HEK293 (cell line): ENCODE results near the gene IARS1.

Experiments
- CTCF ChIA-PET: fragments of 350-600 bp; formaldehyde crosslinking; extraction: SDS; loops from one replicate; lab custom pipeline; 2021; ENCODE audit warnings: antibody characterized with exemption; lab: Yijun Ruan, JAX
- POLR2A ChIA-PET: fragments of 300-600 bp; formaldehyde crosslinking; extraction: SDS; loops from one replicate; lab custom pipeline; 2020; ENCODE audit warnings: antibody characterized with exemption, inconsistent platforms; lab: Yijun Ruan, JAX
- H3K27ac ChIP-seq: fragments of 200-500 bp; sonication (Bioruptor generic); 2 replicates; pipeline ENCODE4 v1.5.1; 2014; ENCODE audit warnings: low read depth, low read length, control low read depth, inconsistent platforms; ENCODE audit errors: extremely low read depth
- H3K36me3 ChIP-seq, 2 experiments: fragments of 200-500 bp in 1 of 2; sonication (Bioruptor generic) in 1 of 2; 1 replicate in 1 of 2; 2 replicates in 1 of 2; pipeline ENCODE4 v1.5.1; 2014 to 2017; ENCODE audit warnings: inconsistent platforms in 2 of 2, low read length in 2 of 2; ENCODE audit not compliant: control insufficient read depth in 2 of 2, insufficient read depth in 1 of 2
- H3K4me1 ChIP-seq: fragments of 200-500 bp; sonication (Bioruptor generic); 2 replicates; pipeline ENCODE4 v1.5.1; 2014; ENCODE audit warnings: mild to moderate bottlenecking, low read length, inconsistent platforms; ENCODE audit not compliant: control insufficient read depth, insufficient read depth
- H3K4me3 ChIP-seq: 2 replicates; pipeline ENCODE4 v1.5.1; 2011; ENCODE audit warnings: low read depth, mild to moderate bottlenecking, control low read depth, low read length, moderate library complexity
- H3K9me3 ChIP-seq: fragments of 200-500 bp; sonication (Bioruptor generic); 2 replicates; pipeline ENCODE4 v1.5.1; 2014; ENCODE audit warnings: low read depth, low read length, inconsistent platforms; ENCODE audit not compliant: control insufficient read depth, insufficient read depth
- PBX3 ChIP-seq: sonication (generic); formaldehyde crosslinking; IDR thresholded peaks from 2 replicates; pipeline ENCODE4 v1.8.1; 2022; ENCODE audit warnings: mild to moderate bottlenecking, moderate library complexity, missing genetic modification reagents
- SALL2 ChIP-seq: fragments of 450-650 bp; formaldehyde crosslinking; IDR thresholded peaks from 2 replicates; pipeline ENCODE4 v1.5.0; 2017; ENCODE audit warnings: missing biosample characterization, mild to moderate bottlenecking, missing genetic modification characterization, borderline replicate concordance
- SCRT2 ChIP-seq: fragments of 450-650 bp; formaldehyde crosslinking; IDR thresholded peaks from 2 replicates; pipeline ENCODE4 v1.5.1; 2016; ENCODE audit warnings: missing biosample characterization, missing genetic modification characterization
- ZBTB1 ChIP-seq: fragments of 450-650 bp; formaldehyde crosslinking; IDR thresholded peaks from 2 replicates; pipeline ENCODE4 v1.5.1; 2016; ENCODE audit warnings: missing biosample characterization, missing genetic modification characterization
- ZBTB7A ChIP-seq: fragments of 450-650 bp; formaldehyde crosslinking; IDR thresholded peaks from 2 replicates; pipeline ENCODE4 v1.5.1; 2016; ENCODE audit warnings: low read depth, missing biosample characterization, missing genetic modification characterization
- ZNF16 ChIP-seq: fragments of 450-650 bp; formaldehyde crosslinking; IDR thresholded peaks from 2 replicates; pipeline ENCODE4 v1.5.1; 2016; ENCODE audit warnings: low read depth, missing biosample characterization, missing genetic modification characterization
- ZNF324 ChIP-seq: fragments of 450-650 bp; formaldehyde crosslinking; IDR thresholded peaks from 2 replicates; pipeline ENCODE4 v1.5.1; 2016; ENCODE audit warnings: missing biosample characterization, missing genetic modification characterization
- ZNF555 ChIP-seq: fragments of 450-650 bp; formaldehyde crosslinking; conservative IDR thresholded peaks from 2 replicates; pipeline ENCODE4 v1.5.1; 2017; ENCODE audit warnings: missing biosample characterization, mild to moderate bottlenecking, missing genetic modification characterization, inconsistent platforms
- ZNF571 ChIP-seq: fragments of 450-650 bp; formaldehyde crosslinking; IDR thresholded peaks from 2 replicates; pipeline ENCODE4 v1.5.0; 2017; ENCODE audit warnings: missing biosample characterization, missing genetic modification characterization
- ZNF585B ChIP-seq: fragments of 450-650 bp; formaldehyde crosslinking; IDR thresholded peaks from 2 replicates; pipeline ENCODE4 v1.5.1; 2016; ENCODE audit warnings: missing biosample characterization, missing genetic modification characterization
- ZNF626 ChIP-seq: fragments of 450-650 bp; sonication (Bioruptor Pico); formaldehyde crosslinking; IDR thresholded peaks from 2 replicates; pipeline ENCODE4 v1.5.1; 2018; ENCODE audit warnings: missing biosample characterization, missing genetic modification characterization, inconsistent platforms
- ZNF645 ChIP-seq: fragments of 450-650 bp; formaldehyde crosslinking; IDR thresholded peaks from 2 replicates; pipeline ENCODE4; 2016; ENCODE audit warnings: missing biosample characterization, missing genetic modification characterization
- ZNF654 ChIP-seq: fragments of 450-650 bp; formaldehyde crosslinking; IDR thresholded peaks from 2 replicates; pipeline ENCODE4 v1.5.1; 2016; ENCODE audit warnings: low read depth, missing biosample characterization, missing genetic modification characterization
- ZNF658 ChIP-seq: fragments of 450-650 bp; formaldehyde crosslinking; IDR thresholded peaks from 2 replicates; pipeline ENCODE4; 2016; ENCODE audit warnings: missing biosample characterization, missing genetic modification characterization
- ZNF660 ChIP-seq: fragments of 450-650 bp; IDR thresholded peaks from 2 replicates; pipeline ENCODE4 v1.5.1; 2018; ENCODE audit warnings: missing biosample characterization, mild to moderate bottlenecking, missing genetic modification characterization
- ZNF777 ChIP-seq: fragments of 450-650 bp; formaldehyde crosslinking; IDR thresholded peaks from 2 replicates; pipeline ENCODE4 v1.5.1; 2017; ENCODE audit warnings: missing biosample characterization, missing genetic modification characterization, borderline replicate concordance
- TF ChIP-seq, protein P1 (sequence below): IDR thresholded peaks from 2 replicates; pipeline ENCODE4 v1.6.1; 2011; ENCODE audit warnings: mild to moderate bottlenecking, low read depth, low read length, borderline replicate concordance
- TF ChIP-seq, protein P2 (sequence below): fragments of 450-650 bp; formaldehyde crosslinking; IDR thresholded peaks from 2 replicates; pipeline ENCODE4 v1.5.1; 2016; ENCODE audit warnings: missing biosample characterization, missing genetic modification characterization
- TF ChIP-seq, protein P3 (sequence below): fragments of 450-650 bp; formaldehyde crosslinking; optimal IDR thresholded peaks from 2 replicates; pipeline ENCODE3; 2016; ENCODE audit warnings: missing biosample characterization, mild to moderate bottlenecking, missing genetic modification characterization

The IARS1 gene

GRCh38 chr9:92313624-92314012, 20.1 kb upstream of the IARS1 start:
- Histone ChIP-seq H3K4me3 (no peak overlapping the region), H3K27ac (no peak overlapping the region), H3K4me1 (no peaks in the 10 kb centered on the region), H3K9me3 (no peaks in the 10 kb centered on the region), H3K36me3 (peaks cover 31 to 89% of the 10 kb centered on the region in 2 experiments)
- TF ChIP-seq ZNF16 (tag by site-specific recombination) = no peak
- TF ChIP-seq ZNF660 (tag by site-specific recombination) = no peak
- TF ChIP-seq, protein P1, sequence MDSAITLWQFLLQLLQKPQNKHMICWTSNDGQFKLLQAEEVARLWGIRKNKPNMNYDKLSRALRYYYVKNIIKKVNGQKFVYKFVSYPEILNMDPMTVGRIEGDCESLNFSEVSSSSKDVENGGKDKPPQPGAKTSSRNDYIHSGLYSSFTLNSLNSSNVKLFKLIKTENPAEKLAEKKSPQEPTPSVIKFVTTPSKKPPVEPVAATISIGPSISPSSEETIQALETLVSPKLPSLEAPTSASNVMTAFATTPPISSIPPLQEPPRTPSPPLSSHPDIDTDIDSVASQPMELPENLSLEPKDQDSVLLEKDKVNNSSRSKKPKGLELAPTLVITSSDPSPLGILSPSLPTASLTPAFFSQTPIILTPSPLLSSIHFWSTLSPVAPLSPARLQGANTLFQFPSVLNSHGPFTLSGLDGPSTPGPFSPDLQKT = no peak
- TF ChIP-seq SCRT2 (tag by site-specific recombination) = no peak
- no peak for TF ChIP-seq ZNF777 (tag by site-specific recombination)
- TF ChIP-seq SALL2 (tag by site-specific recombination) = no peak
- TF ChIP-seq ZNF658 (tag by site-specific recombination) = no peak
- no peak for TF ChIP-seq ZNF645
- TF ChIP-seq ZNF555 (tag by site-specific recombination) = no peak
- no peak for TF ChIP-seq ZNF571 (tag by site-specific recombination)
- no peak for TF ChIP-seq ZNF585B (tag by site-specific recombination)
- TF ChIP-seq, protein P2, sequence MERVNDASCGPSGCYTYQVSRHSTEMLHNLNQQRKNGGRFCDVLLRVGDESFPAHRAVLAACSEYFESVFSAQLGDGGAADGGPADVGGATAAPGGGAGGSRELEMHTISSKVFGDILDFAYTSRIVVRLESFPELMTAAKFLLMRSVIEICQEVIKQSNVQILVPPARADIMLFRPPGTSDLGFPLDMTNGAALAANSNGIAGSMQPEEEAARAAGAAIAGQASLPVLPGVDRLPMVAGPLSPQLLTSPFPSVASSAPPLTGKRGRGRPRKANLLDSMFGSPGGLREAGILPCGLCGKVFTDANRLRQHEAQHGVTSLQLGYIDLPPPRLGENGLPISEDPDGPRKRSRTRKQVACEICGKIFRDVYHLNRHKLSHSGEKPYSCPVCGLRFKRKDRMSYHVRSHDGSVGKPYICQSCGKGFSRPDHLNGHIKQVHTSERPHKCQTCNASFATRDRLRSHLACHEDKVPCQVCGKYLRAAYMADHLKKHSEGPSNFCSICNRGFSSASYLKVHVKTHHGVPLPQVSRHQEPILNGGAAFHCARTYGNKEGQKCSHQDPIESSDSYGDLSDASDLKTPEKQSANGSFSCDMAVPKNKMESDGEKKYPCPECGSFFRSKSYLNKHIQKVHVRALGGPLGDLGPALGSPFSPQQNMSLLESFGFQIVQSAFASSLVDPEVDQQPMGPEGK (tag by site-specific recombination) = no peak
- no peak for TF ChIP-seq ZNF626
- TF ChIP-seq ZBTB7A (tag by site-specific recombination) = no peak
- TF ChIP-seq PBX3 (CRISPR knock-in tag) = no peak
- TF ChIP-seq, protein P3, sequence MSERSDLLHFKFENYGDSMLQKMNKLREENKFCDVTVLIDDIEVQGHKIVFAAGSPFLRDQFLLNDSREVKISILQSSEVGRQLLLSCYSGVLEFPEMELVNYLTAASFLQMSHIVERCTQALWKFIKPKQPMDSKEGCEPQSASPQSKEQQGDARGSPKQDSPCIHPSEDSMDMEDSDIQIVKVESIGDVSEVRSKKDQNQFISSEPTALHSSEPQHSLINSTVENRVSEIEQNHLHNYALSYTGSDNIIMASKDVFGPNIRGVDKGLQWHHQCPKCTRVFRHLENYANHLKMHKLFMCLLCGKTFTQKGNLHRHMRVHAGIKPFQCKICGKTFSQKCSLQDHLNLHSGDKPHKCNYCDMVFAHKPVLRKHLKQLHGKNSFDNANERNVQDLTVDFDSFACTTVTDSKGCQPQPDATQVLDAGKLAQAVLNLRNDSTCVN (tag by site-specific recombination) = no peak
- TF ChIP-seq ZNF324 (tag by site-specific recombination) = no peak
- ChIA-PET CTCF (no interaction called here), POLR2A (no interaction called here)

DNA sequence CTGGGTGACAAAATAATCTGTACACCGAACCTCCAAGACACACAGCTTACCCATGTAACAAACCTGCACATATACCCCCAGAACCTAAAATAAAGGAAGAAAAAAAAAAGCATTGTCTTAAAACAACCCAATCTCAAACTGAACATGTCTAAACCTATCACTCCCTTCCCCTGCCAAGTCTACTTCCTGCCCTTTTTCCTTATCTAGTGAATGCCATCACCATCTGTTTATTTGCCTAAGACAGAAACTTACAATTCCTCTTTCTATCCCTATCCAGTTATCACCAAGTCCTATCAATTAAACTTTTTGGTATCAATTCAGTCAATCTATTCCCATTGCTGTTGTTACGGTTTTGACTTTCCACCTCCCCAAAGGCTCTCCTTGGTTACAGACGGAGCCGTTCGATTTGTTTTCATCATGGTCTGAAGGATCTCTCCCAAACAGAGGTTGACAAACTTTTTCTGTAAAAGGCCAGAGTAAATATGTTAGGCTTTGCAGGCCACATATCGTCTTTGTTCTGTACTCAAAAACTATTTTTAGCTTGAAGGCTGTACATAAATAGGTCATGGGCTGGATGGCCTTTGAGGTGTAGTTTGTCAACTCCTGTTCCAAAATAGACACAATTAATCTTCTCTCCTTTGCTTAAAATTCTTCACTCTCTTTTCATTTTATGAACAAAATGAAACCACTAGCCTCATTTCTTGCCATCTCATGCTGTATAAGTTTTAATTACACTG, 19.6 kb upstream of the IARS1 start:
- Histone ChIP-seq H3K36me3 (peaks cover 30 to 89% of the 10 kb centered on the region in 2 experiments), H3K4me1 (no peaks in the 10 kb centered on the region), H3K4me3 (no peak overlapping the region), H3K27ac (no peak overlapping the region), H3K9me3 (no peaks in the 10 kb centered on the region)
- CTCF ChIA-PET = no interaction called here
- POLR2A ChIA-PET = no interaction called here
- TF ChIP-seq, protein P2 (tag by site-specific recombination) = no peak
- no peak for TF ChIP-seq ZBTB1
- TF ChIP-seq ZNF654 (tag by site-specific recombination) = no peak
